HAP-1 (cell line): ENCODE measurements around the gene AP3S2.

Experiments used
- DNase-seq, 2 experiments: peaks; one replicate each; pipeline ENCODE4 v3.0.0-alpha.2; 2016 to 2020; ENCODE audit warnings: low spot score in 2 of 2
- H3K27me3 ChIP-seq: fragments of 250-450 bp; sonication (Bioruptor Pico); 2 replicates; pipeline ENCODE4 v1.5.1; 2020; ENCODE audit warnings: low read depth, mild to moderate bottlenecking, moderate library complexity
- H3K36me3 ChIP-seq: fragments of 250-450 bp; sonication (Bioruptor Pico); replicated peaks from 2 replicates; pipeline ENCODE4 v1.5.1; 2020; ENCODE audit warnings: mild to moderate bottlenecking
- H3K4me1 ChIP-seq: fragments of 250-450 bp; sonication (Bioruptor Pico); 2 replicates; pipeline ENCODE4 v1.5.1; 2020; ENCODE audit warnings: mild to moderate bottlenecking
- H3K4me3 ChIP-seq: fragments of 250-450 bp; sonication (Bioruptor Pico); 2 replicates; pipeline ENCODE4 v1.5.1; 2020; ENCODE audit warnings: mild to moderate bottlenecking, moderate library complexity
- H3K9me3 ChIP-seq: fragments of 250-450 bp; sonication (Bioruptor Pico); 2 replicates; pipeline ENCODE4 v1.5.1; 2020; ENCODE audit warnings: mild to moderate bottlenecking, moderate library complexity
- in situ Hi-C: fragments of 300-500 bp; cut with MboI; formaldehyde crosslinking; loops from 3 replicates; pipeline ENCODE4 v1.14.3; 2020; ENCODE audit warnings: low sequenced_read_pairs, inconsistent platforms, mixed read lengths

Gene AP3S2

GRCh38 chr15:89820666-89821611, 72.9 kb downstream of the AP3S2 start:
- Histone ChIP-seq H3K27me3 (no peaks in the 10 kb centered on the region), H3K9me3 (no peaks in the 10 kb centered on the region; the same call in 1 of the 2 replicates), H3K36me3 (no peaks in the 10 kb centered on the region), H3K4me1 (no peaks in the 10 kb centered on the region), H3K4me3 (no peak overlapping the region)
- DNase-seq, result no peak
- in situ Hi-C loops, result no loop called here

- Histone ChIP-seq H3K4me3 (no peak overlapping the region), H3K36me3 (no peaks in the 10 kb centered on the region), H3K27me3 (no peaks in the 10 kb centered on the region), H3K9me3 (no peaks in the 10 kb centered on the region; the same call in 1 of the 2 replicates), H3K4me1 (peaks cover 3% of the 10 kb centered on the region; the same call in 1 of the 2 replicates)
- in situ Hi-C loops, result no loop called here
- no peak for DNase-seq
Observed at GRCh38 chr15:89818287-89818686, 75.5 kb downstream of the AP3S2 start.

- Histone ChIP-seq H3K36me3 (no peaks in the 10 kb centered on the region), H3K9me3 (no peaks in the 10 kb centered on the region; the same call in 1 of the 2 replicates), H3K4me1 (peaks cover 3% of the 10 kb centered on the region; the same call in 1 of the 2 replicates), H3K27me3 (no peaks in the 10 kb centered on the region), H3K4me3 (no peak overlapping the region)
- DNase-seq, result no peak
- in situ Hi-C loops, result no loop called here
Observed at GRCh38 chr15:89817701-89818280, 76.0 kb downstream of the AP3S2 start.

- no peak overlapping the region for H3K4me3 ChIP-seq
- in situ Hi-C loops, result no loop called here
- H3K9me3 ChIP-seq, result no peaks in the 10 kb centered on the region; the same call in 1 of the 2 replicates
- H3K36me3 ChIP-seq, result no peaks in the 10 kb centered on the region
- H3K4me1 ChIP-seq, result peaks cover 3% of the 10 kb centered on the region; the same call in 1 of the 2 replicates
- no peak for DNase-seq
- H3K27me3 ChIP-seq, result no peaks in the 10 kb centered on the region
Observed at GRCh38 chr15:89815769-89816168, 78.0 kb downstream of the AP3S2 start.

- peak overlapping the region; percentile 43 for H3K4me3 ChIP-seq
- no peaks in the 10 kb centered on the region for H3K27me3 ChIP-seq
- no peaks in the 10 kb centered on the region for H3K36me3 ChIP-seq
- H3K4me1 ChIP-seq, result peaks cover 6% of the 10 kb centered on the region; the same call in 1 of the 2 replicates
- H3K9me3 ChIP-seq, result no peaks in the 10 kb centered on the region; the same call in 1 of the 2 replicates
- no peak for DNase-seq
- in situ Hi-C loops, result no loop called here
Observed at GRCh38 chr15:89814112-89814742, 79.6 kb downstream of the AP3S2 start.

- DNase-seq, result no peak
- no peaks in the 10 kb centered on the region for H3K36me3 ChIP-seq
- no peaks in the 10 kb centered on the region; the same call in 1 of the 2 replicates for H3K9me3 ChIP-seq
- in situ Hi-C loops, result no loop called here
- peaks cover 9% of the 10 kb centered on the region; the same call in 1 of the 2 replicates for H3K4me1 ChIP-seq
- peak overlapping the region; percentile 43 for H3K4me3 ChIP-seq
- no peaks in the 10 kb centered on the region for H3K27me3 ChIP-seq
Observed at GRCh38 chr15:89813381-89814111, 80.2 kb downstream of the AP3S2 start.

- no peak for DNase-seq
- no peak overlapping the region for H3K4me3 ChIP-seq
- H3K36me3 ChIP-seq, result no peaks in the 10 kb centered on the region
- in situ Hi-C loops, result no loop called here
- no peaks in the 10 kb centered on the region for H3K27me3 ChIP-seq
- H3K4me1 ChIP-seq, result peaks cover 9% of the 10 kb centered on the region; the same call in 1 of the 2 replicates
- H3K9me3 ChIP-seq, result no peaks in the 10 kb centered on the region; the same call in 1 of the 2 replicates
Observed at GRCh38 chr15:89812847-89813320, 80.9 kb downstream of the AP3S2 start.

- DNase-seq, result no peak
- Histone ChIP-seq H3K27me3 (no peaks in the 10 kb centered on the region), H3K36me3 (no peaks in the 10 kb centered on the region), H3K4me3 (no peak overlapping the region), H3K9me3 (no peaks in the 10 kb centered on the region; the same call in 1 of the 2 replicates), H3K4me1 (peaks cover 9% of the 10 kb centered on the region; the same call in 1 of the 2 replicates)
- in situ Hi-C loops, result no loop called here
Observed at GRCh38 chr15:89812011-89812846, 81.6 kb downstream of the AP3S2 start.

GRCh38 chr15:89810837-89811236, 83.0 kb downstream of the AP3S2 start:
- DNase-seq, result no peak
- no peaks in the 10 kb centered on the region for H3K36me3 ChIP-seq
- no peak overlapping the region for H3K4me3 ChIP-seq
- H3K9me3 ChIP-seq, result no peaks in the 10 kb centered on the region
- in situ Hi-C loops, result no loop called here
- H3K27me3 ChIP-seq, result no peaks in the 10 kb centered on the region
- H3K4me1 ChIP-seq, result peaks cover 9% of the 10 kb centered on the region; the same call in 1 of the 2 replicates

GRCh38 chr15:89809787-89810148, 84.0 kb downstream of the AP3S2 start:
- Histone ChIP-seq H3K4me1 (peaks cover 9% of the 10 kb centered on the region; the same call in 1 of the 2 replicates), H3K27me3 (no peaks in the 10 kb centered on the region), H3K9me3 (no peaks in the 10 kb centered on the region), H3K4me3 (no peak overlapping the region), H3K36me3 (no peaks in the 10 kb centered on the region)
- in situ Hi-C loops, result no loop called here
- no peak for DNase-seq

GRCh38 chr15:89809093-89809786, 84.6 kb downstream of the AP3S2 start:
- no peaks in the 10 kb centered on the region for H3K36me3 ChIP-seq

More at GRCh38 chr15:89809093-89809786, 84.6 kb downstream of the AP3S2 start:
- no peaks in the 10 kb centered on the region for H3K27me3 ChIP-seq
- peaks cover 9% of the 10 kb centered on the region; the same call in 1 of the 2 replicates for H3K4me1 ChIP-seq
- no peak overlapping the region for H3K4me3 ChIP-seq
- in situ Hi-C loops, result no loop called here
- no peak for DNase-seq
- no peaks in the 10 kb centered on the region for H3K9me3 ChIP-seq
